HG02759 (cell line): ENCODE data around the gene ZNRF3.
"Not testable (repeated sequence)": the region's sequence is repeated elsewhere in the genome, so short reads cannot be mapped to it uniquely, and the experiment has no call there.

Experiments
- ATAC-seq: cut with Tn5 transposase; IDR thresholded peaks from one replicate; pipeline ENCODE4 v1.9.1; 2021; ENCODE audit warnings: mild to moderate bottlenecking, moderate library complexity; ENCODE audit not compliant: unreplicated experiment

The ZNRF3 gene

DNA sequence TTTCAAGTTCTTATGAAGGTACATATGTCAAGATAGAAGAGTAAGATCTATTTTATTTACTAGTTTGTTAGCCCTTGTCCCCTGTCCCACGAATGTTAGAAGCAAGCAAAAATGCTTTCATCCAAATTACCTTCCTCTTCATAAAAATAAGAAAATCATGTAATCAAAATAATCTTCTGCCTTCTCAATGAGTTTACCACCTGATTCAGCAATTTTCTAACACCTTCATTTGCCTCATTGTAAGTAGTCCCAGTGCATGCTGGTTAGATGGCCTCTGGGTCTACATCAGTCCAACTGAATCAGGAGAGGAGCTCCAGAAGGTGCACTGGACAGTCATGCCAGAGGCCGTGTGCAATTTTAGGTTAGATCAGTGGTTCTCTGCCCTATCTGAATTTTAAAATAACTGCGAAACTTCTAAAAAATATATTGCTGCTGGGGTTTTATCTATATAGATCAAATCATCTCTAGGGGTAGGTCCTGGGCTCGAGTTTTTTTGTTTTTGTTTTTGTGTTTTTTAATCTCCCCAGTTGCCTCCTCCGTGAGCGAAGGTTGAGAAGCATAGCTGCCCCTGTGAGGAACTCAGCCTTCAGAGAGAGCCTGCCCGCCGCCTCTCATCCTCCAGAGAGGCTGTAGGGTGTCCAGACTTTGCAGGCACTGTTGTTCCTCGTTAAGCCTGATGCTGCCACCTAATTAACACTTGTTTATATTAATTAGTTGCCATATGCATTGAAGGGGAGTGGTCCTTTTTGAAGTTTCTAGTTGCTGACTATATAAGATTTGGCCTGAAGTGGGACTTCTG is 146.0 kb downstream of the ZNRF3 start:
- ATAC-seq: no peak

- ATAC-seq: no peak
Measured at GRCh38 chr22:29030016-29030617, 146.7 kb downstream of the ZNRF3 start.

DNA sequence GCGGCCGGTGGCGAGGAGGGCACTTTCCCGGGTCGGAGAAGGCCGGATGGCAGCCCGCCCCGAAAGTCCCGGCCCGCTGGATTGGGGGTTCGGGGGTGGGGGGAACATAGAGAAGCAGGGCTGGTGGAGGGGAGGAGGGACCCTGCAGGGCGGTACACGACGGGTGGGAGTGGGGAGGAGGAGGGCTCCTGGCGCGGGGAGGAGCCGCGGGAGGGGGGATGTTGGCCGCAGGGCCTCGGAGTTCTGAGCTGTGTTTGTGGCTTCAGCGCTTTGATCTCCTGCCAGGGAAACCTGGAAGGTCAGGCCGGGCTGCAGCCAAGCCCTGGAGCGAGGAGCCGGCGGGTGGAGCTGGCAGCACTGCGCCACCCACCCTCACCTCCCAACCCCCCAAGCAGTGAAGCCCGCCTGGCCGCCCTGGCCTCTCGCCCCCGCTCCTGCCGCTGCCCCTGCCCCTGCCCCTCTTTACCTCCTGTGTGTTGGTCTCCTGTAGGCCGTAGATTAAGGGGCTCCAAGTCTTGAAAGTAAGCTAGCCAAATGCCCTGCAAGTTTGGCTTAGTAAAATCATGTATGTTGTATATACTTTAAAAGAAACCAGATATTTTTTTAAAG is 147.3 kb downstream of the ZNRF3 start:
- no peak for ATAC-seq

DNA sequence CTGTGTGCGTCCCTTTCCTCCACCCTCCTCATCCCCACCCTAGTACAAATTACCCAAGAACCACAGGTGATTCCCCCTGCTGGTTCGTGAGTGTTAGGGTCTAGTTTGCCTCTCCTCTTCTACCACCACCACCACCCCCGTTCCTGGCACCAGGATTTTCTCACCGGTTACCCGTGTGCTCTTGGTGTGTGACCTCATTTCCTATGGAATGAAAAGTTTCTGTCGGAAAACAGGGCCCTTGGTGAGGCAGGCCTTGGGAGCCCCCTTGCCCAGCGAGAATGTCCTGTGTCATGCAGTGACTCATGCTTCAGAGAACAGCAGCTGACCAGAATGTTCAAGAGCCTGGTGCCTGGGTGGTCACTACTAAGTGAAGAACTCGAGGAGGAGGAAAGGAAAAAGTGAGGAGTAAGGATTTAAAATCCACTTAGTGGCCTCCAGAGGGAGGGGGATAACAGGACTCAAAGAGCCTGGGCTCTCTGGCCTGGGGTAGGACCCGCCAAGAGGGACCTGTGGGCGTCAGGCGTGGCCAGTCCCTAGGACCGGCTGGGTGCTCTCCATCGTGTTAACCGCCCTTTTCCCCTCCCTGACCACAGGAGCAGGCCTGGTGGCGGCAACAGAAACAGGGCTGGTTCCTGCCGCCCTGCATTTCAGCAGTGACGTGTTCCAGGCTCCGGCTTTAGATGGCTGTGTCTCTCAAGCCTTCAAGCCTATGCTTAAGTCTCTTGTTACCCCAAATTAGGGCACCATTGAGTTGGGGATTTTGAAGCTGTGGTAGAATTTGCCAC is 148.0 kb downstream of the ZNRF3 start:
- no peak for ATAC-seq

GRCh38 chr22:29032014-29032475 is 148.7 kb downstream of the ZNRF3 start:
- ATAC-seq: no peak

- no peak for ATAC-seq
Measured at GRCh38 chr22:29032584-29032983, 149.2 kb downstream of the ZNRF3 start.

GRCh38 chr22:29037340-29037932 is 154.1 kb downstream of the ZNRF3 start:
- ATAC-seq: no peak

DNA sequence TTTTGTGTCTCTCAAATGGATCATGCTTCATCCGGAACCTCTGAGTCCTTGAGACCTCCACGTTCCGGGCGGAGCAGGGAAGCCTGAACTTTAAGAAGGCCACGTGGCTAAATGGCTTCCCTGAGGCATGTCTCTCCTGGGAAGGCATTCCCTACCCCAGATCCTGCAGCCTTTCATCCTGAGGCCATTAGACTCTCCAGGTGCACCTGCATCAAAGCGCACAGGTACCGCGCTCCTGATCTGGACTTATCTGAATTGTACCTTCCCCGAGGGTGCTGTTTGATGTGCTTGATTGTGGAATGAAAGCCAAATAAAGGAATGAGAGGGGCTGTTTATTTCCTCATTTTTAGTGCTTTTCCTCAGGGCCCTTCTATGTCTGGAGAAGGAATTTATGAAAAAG is 155.8 kb downstream of the ZNRF3 start:
- ATAC-seq: no peak

GRCh38 chr22:29039684-29040083 is 156.3 kb downstream of the ZNRF3 start:
- not testable (repeated sequence) for ATAC-seq

GRCh38 chr22:29040385-29041275 is 157.3 kb downstream of the ZNRF3 start:
- ATAC-seq: no peak

DNA sequence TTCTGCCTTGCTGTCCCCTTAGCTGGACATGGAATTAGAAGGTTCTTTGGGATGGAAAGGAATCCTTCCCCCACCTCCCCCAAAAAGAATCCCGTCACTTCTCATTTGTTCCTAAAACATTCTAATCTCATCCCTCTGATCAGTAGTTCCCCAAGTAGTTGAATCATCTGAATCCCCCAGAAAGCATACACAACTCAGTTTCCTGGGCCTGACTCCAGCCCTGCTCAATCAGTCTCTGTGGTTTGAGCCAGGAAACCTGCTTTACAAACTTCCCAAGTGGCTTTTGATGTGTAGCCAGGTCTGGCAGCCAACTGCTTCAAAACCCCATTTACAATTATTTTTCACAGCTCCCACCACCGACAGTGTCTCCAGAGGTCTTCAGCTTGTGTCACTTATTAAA is 158.0 kb downstream of the ZNRF3 start:
- no peak for ATAC-seq

DNA sequence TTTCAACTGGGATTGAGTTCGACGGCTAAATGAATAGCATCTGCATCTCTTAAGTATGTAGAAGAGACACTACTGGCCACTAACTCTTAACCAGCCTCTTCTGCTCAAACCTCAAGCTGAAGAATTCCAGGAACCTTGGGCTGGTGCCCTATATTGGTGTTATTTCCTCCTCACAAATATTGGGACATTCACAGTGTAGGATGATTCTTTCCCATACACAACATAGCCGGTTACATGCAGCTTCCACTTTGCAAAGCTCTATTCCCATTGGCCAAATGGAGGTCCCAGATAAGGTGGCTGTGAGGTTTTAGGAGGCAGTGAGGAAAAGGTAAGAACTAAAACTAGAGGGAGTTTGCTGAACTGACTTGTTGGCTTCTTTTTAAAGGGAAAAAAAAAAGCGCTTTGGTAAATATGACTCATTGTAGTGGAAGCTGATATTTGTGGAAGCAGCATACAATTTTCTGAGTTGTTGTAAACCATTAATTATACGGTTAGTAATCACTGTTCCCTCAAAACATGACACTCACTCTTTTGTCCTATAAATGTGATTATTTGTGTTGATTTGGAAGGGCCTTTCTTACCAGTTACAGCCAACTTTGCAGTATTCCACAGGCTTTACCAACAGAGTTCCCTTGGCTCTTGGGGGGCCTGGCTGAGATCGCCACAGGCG is 160.7 kb downstream of the ZNRF3 start:
- no peak for ATAC-seq

DNA sequence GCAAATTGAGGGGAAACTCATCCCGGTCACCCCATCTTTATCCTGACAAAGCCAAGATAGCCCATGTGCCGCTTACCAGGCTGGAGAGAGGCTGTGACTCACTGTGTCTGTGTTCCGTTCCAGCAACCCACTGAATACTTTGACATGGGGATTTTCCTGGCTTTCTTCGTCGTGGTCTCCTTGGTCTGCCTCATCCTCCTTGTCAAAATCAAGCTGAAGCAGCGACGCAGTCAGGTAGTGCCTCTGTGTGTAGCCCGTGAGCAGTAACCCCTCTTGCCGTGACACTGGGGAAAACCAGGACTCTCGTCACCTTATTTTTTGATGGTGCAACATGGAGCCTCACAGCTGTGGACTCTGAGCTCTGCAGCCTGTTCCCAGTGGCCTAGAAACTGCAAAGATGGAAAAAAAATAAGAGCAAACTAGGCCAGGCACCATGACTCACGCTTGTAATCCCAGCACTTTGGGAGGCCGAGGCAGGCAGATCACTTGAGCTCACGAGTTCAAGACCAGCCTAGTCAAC is 161.3 kb downstream of the ZNRF3 start:
- ATAC-seq: no peak

DNA sequence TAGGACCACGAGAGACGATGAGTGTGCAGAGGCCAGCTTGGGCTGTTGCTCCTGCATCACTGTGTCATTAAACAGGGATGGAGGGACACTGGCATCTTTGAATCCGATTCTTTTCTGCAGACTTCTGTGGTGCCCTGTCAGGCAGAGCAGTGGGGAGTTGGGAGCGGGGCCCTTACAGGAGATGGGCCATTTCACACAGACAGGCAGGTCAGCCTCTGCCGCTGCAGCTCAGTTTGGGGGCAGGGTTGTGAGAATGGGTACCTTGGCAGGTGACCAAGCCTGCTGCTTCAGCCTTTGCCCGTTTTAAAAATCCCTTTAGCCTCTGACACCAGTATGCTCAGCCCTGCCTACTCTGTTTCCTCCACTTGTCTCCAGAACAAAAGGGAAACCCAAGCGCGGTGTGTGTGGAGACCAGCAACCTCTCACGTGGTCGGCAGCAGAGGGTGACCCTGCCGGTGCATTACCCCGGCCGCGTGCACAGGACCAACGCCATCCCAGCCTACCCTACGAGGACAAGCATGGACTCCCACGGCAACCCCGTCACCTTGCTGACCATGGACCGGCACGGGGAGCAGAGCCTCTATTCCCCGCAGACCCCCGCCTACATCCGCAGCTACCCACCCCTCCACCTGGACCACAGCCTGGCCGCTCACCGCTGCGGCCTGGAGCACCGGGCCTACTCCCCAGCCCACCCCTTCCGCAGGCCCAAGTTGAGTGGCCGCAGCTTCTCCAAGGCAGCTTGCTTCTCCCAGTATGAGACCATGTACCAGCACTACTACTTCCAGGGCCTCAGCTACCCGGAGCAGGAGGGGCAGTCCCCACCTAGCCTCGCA is 165.7 kb downstream of the ZNRF3 start:
- no peak for ATAC-seq

GRCh38 chr22:29049655-29050263 is 166.4 kb downstream of the ZNRF3 start:
- ATAC-seq: no peak

- ATAC-seq: no peak
Measured at GRCh38 chr22:29050457-29050856, 167.1 kb downstream of the ZNRF3 start.

DNA sequence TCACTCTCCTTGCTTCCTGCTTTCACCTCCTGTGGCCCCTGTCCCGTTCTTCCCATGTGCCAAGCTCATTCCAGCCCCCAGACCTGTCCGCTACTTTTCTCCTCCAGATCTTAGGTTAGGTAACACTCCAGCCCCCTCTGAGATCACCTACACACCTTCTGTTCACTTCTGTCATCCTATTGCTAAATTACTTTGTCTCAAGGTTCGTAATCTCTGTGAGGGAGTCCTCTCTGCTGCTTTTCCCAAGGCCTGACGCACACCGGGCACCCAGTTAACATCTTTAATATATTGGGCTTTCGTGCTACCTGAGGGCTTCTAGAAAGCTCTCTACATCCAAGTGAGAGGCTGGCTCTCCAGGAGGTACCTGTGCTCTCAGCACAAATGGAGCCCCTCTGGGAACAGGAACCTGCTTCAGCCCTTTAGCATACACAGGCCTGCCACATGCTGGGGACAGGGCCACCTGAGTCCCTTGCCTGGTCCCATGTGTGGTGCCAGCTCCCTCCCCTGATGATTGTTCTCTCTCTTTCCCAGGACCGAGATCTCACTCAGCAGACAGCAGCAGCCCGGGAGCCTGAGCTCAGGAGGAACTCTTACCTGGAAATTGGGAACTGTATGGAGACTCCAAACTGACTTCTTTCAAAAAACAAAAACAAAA is 169.8 kb downstream of the ZNRF3 start:
- no peak for ATAC-seq
